GM20000 (cell line): ENCODE data around the gene SUPT4H1.

Experiments
- DNase-seq: peaks from one replicate; pipeline ENCODE4 v3.0.0; 2012; ENCODE audit warnings: low spot score
- CTCF ChIP-seq: IDR thresholded peaks from 2 replicates; pipeline ENCODE4 v1.5.1; 2012; ENCODE audit warnings: mild to moderate bottlenecking, control low read depth; ENCODE audit errors: extremely low read depth, missing control alignments

The SUPT4H1 gene

GRCh38 chr17:58368860-58369213 lies 16.8 kb upstream of the SUPT4H1 start:
- TF ChIP-seq CTCF, result no peak
- peak; percentile 53 for DNase-seq

GRCh38 chr17:58367461-58367860 lies 15.5 kb upstream of the SUPT4H1 start:
- no peak for TF ChIP-seq CTCF
- no peak for DNase-seq

GRCh38 chr17:58365980-58366595 lies 14.1 kb upstream of the SUPT4H1 start:
- DNase-seq, result no peak

GRCh38 chr17:58365185-58365979 lies 13.4 kb upstream of the SUPT4H1 start:
- TF ChIP-seq CTCF, result no peak
- no peak for DNase-seq

More at GRCh38 chr17:58365980-58366595, 14.1 kb upstream of the SUPT4H1 start:
- no peak for TF ChIP-seq CTCF

- TF ChIP-seq CTCF, result no peak
- DNase-seq, result no peak
Observed at GRCh38 chr17:58364270-58364942, 12.4 kb upstream of the SUPT4H1 start.

GRCh38 chr17:58363457-58364185 lies 11.6 kb upstream of the SUPT4H1 start:
- no peak for DNase-seq
- no peak for TF ChIP-seq CTCF
